NOMO-1 treated with DMSO at 0.1 percent for 48 hours (cell line): ENCODE results near the gene NADK2.

ENCODE experiments used
- DNase-seq: peaks from one replicate; lab custom pipeline; 2025; ENCODE audit not compliant: unreplicated experiment; lab: John Stamatoyannopoulos, UW

Gene NADK2, protein sequence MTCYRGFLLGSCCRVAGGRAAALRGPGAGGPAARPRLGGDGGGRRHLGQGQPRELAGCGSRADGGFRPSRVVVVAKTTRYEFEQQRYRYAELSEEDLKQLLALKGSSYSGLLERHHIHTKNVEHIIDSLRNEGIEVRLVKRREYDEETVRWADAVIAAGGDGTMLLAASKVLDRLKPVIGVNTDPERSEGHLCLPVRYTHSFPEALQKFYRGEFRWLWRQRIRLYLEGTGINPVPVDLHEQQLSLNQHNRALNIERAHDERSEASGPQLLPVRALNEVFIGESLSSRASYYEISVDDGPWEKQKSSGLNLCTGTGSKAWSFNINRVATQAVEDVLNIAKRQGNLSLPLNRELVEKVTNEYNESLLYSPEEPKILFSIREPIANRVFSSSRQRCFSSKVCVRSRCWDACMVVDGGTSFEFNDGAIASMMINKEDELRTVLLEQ

DNA sequence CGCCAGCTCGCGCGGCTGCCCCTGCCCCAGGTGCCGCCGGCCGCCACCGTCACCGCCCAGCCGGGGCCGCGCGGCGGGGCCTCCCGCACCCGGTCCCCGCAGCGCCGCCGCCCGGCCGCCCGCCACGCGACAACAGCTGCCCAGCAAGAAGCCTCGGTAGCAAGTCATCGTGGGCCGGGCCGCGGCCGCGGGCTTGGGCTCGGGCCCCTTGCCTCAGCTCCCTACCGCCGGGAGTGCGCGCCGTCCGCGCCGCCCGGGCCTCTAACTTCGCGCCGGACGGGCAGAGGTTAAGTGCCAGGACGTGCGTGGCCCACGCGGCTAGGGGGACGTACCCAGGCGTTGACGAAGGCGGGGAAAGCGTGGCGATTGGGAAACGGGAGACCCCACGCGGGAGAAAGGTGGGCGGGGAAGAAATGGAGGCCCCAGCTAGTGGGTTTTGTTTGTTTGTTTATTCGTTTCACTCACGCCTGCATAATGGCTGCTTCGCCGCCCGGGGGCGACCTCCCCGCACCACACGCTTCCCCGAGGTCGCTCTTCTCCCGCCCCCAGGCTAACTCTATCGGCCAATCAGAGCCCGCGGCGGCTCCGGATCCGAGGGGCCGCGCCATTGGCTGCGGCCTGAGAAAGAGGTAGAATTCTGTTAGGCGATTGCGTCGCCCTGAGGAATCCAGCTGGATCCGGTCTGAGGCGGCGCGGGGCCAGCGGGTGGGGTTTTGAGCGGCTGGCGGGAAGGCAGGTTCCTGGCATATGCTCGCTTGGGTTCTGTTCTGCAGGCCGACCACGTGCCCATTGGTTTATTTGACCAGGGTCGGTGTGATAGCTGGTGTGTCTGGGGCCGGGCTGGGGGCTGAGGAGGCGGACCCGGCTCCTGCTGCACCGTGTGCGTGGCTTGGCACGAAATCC is at the start of gene NADK2:
TSS of gene NADK2 (minus strand) at position 295 of the 903 bp plus-strand sequence. CDS start at position 168, 127 bp downstream.
- peak; percentile 100 for DNase-seq

DNA sequence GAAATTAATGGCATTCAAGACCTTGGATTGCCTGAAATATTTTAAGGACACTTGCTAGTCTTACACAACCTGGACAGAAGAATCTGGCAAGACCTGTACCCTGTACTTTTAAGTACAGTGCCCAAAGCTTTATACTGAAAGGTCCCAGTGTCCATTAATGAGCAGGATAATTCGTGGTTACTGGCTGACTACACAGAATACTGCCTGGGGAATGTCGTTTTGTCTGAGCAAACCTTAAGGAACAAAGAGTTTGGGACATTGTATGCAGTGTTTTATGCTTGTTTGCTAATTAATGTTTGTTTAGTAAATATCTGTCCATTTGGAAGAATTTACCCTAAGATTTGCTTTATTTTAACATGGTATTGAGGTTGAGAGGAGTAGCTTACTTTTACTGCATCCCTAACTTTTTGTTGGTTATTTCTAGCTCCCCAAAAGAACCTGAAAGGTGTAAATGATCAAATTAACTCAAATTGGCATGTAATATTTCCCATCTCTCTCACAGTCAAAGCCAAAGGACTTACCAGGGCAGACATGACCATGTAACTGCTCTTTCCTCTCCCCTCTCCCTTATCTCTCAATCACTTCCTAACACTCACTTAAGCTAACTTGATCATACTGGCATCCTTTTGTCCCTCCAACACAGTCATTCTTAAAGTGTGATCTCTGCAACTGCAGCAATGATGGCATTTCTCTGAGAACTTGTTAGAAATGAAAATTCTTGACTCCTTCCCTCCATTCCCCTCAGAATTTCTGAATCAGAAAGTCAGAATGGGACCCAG is 44.3 kb upstream of the NADK2 start:
- DNase-seq: no peak

DNA sequence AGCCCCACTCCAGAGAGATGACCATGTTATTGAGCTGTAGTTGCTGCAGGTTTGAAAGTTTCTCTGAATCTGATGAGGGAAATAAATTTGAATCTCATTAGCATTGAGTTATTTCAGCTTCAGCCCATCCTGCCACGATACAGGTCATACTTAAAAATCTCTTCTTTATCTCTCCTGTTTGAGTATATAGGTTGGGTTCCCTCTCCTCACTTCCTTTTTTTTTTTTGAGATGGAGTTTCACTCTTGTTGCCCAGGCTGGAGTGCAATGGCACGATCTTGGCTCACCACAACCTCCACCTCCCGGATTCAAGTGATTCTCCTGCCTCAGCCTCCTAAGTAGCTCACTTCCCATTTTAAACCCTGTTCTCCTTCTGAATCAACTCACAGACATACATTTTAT is 42.0 kb upstream of the NADK2 start:
- peak; percentile 53 for DNase-seq

DNA sequence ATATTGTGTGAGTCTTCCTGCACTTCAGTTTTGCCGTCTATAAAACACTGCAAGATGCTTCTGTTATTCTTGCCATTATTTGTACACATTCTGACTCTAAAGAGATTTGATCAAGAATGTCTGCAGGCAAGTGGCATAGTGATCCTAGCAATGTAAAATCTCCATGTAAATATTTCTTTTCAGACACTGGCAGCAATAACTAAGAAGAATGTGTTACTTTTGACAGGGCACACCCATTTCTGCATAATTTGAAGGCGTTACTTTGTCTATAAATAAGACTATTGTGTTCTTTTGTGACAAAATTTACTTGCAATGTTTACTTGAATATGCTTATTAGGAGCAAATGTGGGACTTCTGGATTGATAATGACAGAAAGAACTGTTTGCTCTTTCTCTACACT is 39.9 kb upstream of the NADK2 start:
- DNase-seq: no peak

DNA sequence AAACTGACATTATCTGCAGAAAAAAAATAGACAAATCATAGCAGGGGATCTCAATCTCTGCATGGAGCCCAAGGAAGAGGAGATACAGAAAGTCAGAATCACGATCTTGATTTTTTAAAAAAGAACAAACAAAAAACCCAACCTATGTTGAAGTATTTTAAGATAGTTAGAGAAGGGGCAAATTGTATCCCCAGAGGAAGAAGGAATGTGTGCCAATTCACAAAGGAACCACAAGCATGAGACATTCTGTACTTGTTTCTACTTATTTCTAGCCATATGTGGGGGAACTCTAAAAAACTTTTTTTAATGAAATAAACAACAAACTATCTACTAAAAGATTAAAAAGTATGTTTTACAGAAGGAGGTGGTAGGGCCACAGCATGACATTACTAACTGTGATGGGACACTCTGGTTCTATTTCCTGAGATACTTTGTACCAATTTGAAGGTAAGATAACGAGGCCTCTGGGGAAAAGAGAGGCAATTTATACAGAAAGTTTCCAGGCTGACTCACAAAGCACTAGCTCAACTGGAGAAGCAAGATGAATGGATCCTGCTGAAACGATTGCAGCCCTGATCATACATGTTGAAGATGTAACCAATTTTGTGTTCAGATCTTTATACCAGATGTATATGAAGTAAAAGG is 37.5 kb upstream of the NADK2 start:
- no peak for DNase-seq

DNA sequence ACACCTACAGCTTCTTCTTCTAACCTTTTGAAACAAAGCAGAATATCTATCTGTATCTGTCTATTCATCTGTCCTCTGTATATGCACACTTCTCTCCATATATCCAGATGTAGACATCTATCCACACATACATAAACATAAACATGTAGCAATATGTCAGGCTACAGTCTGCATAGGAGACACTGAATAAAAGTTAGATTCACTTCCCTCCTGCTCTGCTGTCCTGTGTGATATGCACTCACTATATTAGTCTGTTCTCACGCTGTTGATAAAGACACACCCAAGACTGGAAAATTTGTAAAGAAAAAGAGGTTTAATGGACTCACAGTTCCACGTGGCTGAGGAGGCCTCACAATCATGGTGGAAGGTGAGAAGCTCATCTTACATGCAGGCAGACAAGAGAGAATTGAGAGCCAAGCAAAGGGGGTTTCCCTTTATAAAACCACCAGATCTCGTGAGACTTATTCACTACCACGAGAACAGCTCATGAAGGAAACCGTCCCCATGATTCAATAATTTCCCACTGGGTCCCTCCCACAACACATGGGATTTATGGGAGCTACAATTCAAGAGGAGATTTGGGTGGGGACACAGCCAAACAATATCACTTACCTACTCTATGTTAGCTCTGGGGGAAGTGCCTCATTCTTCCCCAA is 35.9 kb upstream of the NADK2 start:
- peak; percentile 61 for DNase-seq

DNA sequence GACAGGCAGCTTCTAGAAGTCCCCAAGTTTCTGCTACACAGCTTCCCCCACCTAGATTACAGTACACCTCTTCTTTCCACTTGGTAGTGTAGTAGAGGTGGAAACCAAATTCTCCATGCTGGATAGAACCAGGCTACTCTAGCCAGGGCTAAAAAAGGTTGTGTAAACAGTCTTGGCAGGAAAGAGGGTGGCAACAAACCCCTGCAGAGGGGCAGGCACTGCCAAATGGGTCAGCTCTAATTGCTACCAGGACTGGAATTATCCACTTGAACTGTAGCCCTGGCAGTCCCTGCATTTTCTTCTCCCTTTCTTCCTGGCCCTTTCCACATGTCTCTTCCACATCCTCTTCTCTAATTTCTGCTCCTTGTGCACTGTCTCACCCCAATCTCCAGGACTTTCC is 35.1 kb upstream of the NADK2 start:
- DNase-seq: no peak

DNA sequence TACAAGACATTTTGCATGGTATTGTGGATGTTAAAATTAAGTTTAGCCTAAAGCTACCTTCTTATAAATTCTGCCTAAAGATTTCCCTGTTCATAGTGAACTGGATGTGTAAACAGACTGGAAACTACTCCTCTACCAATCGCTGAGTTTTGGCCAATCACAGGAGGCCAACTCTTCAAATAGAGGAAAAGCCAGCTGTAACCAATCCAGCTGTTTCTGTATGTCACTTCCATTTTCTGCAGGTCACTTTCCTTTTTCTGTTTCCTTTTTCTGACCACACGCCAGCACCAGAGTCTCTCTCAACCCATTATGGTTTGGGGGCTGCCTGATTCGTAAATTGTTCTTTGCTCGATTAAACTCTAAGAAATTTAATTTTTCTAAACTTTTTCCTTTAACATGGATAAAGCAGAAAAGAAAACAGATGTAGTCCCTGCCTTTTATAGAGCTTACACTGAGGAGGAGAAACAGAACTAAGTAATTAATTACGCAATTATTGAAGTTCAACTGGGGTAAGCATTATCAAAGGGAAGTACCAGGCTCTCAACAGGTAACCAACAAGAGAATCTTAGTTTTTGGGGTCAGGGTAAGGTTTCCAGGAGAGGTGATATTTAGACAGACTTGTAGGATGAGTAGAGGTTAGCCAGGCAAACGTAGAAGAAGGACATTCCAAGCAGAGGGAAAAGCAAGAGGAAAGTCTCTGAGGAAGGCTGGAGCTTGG is 32.2 kb upstream of the NADK2 start:
- peak; percentile 92 for DNase-seq

DNA sequence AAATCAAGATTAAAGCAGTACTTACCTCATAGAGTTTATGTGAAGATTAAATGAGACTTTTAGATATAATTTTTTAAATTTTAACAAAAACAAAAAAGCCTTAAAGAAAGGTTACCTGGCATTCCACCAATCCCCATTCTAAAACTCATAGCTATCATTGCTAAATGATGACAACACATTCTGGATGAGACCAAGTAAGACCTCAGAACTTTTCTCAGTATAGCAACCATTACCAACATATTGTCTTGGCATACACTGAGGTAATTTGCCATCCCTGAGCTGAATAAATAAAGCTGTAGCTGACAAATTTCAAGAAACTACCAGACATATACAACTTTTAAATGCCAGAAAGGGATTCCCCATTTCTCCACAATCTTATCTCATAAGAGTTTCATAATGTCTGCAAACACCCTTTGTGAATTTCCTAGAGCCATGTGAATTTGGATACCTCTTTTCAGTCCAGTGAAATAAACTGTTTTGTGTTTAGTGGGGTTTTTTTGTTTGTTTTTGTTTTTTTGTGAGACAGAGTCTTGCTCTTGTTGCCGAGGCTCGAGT is 30.5 kb upstream of the NADK2 start:
- DNase-seq: no peak

DNA sequence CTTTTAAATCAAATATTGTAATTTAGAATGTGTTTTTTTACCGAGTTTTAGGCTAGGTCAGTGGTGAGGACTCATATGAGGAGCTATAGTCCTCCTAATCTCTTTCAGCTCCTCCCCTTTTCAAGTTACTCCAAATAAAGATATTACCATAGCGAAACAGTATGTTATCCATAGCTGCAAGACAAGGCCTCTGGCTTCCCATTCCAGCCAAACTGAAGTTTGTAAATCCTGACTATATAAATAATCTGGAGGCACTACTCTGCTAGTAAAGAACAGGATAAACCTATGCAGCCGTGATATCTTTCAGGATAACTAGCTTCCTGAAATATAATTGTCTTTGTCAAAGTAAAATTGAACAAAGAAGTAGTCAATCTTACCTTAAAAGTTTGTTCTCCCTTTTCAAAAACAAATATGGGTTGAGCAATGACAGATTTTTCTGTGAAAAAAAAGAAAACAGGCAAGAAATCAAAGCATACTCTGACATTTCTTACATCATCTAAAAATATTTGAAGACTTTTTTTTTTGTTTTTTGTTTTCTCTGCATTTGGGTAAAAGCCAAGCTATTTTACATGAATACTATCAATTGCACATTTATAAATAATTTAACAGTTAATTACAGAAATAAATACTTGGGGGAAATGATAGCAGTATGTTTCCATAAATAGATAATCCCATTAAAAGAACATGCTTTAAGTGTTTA is 29.3 kb upstream of the NADK2 start:
- DNase-seq: no peak

DNA sequence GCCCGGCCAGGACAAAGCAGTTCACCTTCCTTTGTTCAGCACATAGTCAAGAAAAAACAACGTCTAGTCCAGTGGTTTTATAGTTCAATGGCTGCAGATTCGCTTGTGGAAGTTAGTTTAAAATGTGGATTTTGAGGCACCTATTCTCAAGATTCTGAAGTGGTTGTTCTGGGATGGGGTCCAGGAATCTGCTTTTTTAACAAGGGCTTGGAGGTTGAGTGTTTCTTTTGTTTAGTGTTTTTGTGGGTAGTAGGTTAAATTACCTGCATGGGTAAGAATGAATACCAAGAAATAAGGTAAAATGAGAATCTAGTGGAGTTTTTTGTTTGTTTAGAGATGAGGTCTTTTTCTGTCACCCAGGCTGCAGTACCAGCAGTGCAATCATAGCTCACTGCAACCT is 28.4 kb upstream of the NADK2 start:
- no peak for DNase-seq

DNA sequence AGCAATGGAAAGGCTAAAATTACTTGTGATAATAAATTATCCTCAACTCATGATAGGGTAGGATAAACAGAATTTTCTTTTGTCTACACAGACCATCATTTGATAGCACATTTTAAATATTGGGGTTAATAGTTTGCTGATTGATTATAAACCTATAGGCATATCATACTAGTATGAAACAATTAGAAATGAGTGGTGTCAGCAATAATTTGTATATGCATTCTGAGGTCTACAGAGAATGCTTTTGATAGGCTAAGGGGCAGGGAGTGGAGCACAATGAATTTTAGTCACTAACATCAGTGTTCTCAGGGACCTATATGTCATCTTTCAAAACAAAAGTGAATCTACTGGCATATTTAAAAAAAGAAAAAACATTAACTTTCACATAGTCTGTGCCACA is 27.8 kb upstream of the NADK2 start:
- DNase-seq: no peak

DNA sequence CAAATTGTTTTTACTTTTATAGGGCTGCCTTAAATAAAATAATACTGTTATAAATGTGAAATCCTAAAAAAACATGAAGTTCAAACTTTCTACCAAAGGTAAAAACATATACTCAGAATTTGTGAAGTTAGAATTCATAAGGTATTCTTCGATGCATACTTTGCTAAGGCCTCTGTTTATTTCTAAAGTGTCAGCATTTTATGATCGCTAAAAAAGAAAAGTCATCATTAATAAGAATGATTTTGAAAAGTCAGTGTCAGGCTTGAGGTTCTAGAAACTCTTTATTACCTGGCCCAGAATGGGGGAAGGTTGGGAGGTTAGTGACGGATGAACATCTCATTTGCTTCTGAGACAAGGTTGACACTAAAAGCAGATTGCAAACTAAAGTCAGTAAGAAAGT is 26.2 kb upstream of the NADK2 start:
- DNase-seq: no peak

DNA sequence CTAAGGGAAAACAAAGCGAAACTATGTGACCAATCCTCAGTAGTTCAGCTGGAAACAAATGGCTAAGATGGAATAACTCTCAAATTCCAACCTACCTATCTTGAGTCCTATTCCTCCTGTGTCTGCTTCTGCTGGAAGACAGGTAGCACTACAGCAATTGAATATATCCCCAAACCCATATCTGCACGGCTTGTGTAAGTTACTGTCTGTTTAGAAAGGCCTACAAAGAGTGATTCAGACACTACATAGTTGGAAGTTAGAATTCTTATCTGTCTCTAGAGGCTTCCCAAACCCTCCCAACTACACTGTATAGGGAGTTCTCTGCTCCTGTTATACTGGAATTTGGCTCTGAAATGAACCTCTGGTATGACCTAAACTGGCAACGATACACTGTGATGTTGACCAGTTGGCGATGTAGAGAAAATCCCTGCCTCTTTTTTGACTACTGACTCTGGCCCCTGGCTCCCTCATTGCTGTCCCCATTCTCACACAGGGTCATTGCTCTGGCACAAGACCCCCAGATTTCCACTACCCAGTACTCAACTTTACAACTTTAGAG is 22.6 kb upstream of the NADK2 start:
- no peak for DNase-seq

DNA sequence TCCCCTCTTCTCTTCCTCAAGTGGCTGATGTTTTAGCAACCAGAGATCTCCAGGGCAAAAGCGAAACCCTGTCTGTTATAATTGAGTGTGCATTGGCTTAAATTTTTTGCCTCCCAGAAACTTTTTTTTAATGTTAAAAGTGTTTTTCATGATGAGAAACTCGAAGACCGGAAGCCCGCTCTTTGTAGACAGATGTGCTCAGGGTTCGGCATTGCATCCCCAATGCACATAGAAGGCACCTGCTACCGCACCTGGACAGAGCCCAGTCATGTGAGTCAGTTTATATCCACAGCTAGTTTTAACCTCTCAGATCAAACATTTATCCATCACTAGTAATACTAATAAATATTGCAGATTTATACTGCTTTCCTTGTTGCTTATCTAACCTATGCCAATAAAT is 19.5 kb upstream of the NADK2 start:
- no peak for DNase-seq

DNA sequence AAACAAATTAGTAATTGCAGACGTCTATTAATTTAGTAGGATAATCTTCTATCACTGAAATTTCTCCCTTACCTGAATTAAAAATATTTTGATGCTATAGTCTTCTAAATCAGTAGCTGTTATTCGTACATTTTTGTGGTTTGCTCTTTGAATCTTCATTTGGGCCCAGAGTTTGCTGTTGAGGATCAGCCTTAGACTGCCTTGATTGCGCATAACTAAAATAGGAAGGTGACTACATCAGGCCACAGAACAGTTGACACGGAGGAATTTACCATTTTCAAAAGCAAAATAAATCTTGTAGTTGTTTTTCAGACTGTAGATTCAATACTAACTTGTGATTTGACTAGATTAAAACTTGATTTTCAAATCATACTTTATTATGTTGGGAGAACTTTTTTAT is 11.8 kb upstream of the NADK2 start:
- DNase-seq: no peak

DNA sequence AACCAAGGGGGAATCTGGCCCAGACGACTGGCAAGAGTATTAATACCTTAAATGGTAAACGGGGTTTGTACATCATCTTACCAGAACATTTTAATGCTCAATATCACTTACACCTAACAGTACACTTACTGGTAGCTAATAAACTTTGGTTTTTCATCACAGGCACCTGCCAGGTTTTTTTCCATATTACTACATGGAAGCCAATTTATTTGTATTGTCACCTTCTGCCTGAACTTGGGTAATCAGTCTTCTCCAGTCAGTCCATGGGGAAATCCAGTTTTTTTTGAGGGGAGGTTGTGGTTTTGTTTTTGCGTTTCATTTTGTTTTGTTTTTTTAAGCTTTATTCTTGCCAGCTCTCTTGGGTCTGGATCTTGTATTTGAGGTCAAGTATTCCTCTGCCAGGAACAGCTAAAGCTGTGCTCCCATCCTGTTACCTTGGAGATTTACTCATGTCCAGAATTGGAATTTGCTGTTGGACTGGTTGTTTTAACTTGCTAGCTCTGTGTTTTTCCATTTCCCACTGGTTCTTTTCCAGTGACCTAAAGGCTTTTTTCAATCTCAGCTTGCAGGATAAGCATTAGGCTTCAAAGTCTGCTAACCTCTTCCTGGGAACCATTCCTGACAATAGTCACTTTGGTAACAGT is 11.1 kb upstream of the NADK2 start:
- DNase-seq: no peak

DNA sequence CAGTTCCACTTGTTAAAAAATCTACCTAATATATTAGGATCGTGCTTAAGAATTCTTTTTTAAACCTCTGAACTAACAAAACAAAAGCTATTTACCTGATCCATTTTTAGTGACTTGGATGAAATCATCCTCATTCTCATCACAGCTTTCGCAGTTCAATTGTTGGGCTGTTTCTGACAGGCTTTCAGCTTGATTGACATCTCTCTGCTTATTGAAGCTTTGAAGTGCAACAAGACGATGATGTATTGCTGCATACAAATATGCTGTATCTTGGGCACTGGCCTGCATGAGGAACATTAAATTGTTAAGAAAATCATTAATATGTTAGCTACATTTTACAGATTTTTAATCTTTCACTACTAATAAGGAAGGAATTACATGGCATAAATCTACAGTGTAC is 9.5 kb upstream of the NADK2 start:
- DNase-seq: no peak
